Activated CD8-positive, alpha-beta T cell treated with anti-CD3 and anti-CD28 coated beads for 36 hours (primary cell): ENCODE results near the gene CX3CL1. TPM values are rescaled to one million over a fixed set of nuclear protein-coding genes. Genes with fewer than 3 reads are reported as not detected.

ENCODE experiments used
- ATAC-seq: fragments of 200-7000 bp; cut with Tn5 transposase; one replicate; pipeline ENCODE4 v1.10.0; 2021; ENCODE audit warnings: mild to moderate bottlenecking, moderate library complexity
- CTCF ChIA-PET: fragments of 350-600 bp; sonication (Branson Sonifier 250); formaldehyde crosslinking; loops from one replicate; lab custom pipeline; 2021; ENCODE audit warnings: antibody characterized with exemption; lab: Charles Lee
- POLR2A ChIA-PET: fragments of 350-600 bp; sonication (Branson Sonifier 250); formaldehyde crosslinking; loops from one replicate; lab custom pipeline; 2021; ENCODE audit warnings: antibody characterized with exemption; lab: Charles Lee
- DNase-seq: peaks from one replicate; pipeline ENCODE4 v3.0.0-alpha.2; 2020
- H3K27ac Mint-ChIP-seq: one replicate; pipeline ENCODE4 v1.8.0; 2021; ENCODE audit warnings: mild to moderate bottlenecking, mixed read lengths
- H3K27me3 Mint-ChIP-seq: one replicate; pipeline ENCODE4 v1.8.0; 2021; ENCODE audit warnings: mixed read lengths
- H3K36me3 Mint-ChIP-seq: one replicate; pipeline ENCODE4 v1.8.0; 2021; ENCODE audit warnings: low read depth, mixed read lengths
- H3K4me1 Mint-ChIP-seq: one replicate; pipeline ENCODE4 v1.8.0; 2021; ENCODE audit warnings: low read depth, mixed read lengths
- H3K4me3 Mint-ChIP-seq: one replicate; pipeline ENCODE4 v1.8.0; 2021; ENCODE audit warnings: mild to moderate bottlenecking, moderate library complexity, mixed read lengths
- H3K9me3 Mint-ChIP-seq: one replicate; pipeline ENCODE4 v1.8.0; 2021; ENCODE audit warnings: mixed read lengths
- intact Hi-C: fragments of 100-400 bp; cut with micrococcal nuclease; formaldehyde crosslinking; loops from one replicate; pipeline ENCODE4 v1.10.0; 2022
- total RNA-seq, 2 experiments: library from RNA; stranded (reverse); gene quantifications; one replicate each; pipeline ENCODE4 v1.2.3, GENCODE V29; 2021
- TF ChIP-seq, protein P1 (sequence below): fragments of 200-600 bp; IDR thresholded peaks from one replicate; pipeline ENCODE4 v1.8.0; 2022; ENCODE audit warnings: antibody characterized with exemption, mild to moderate bottlenecking

The CX3CL1 gene
- total RNA-seq, 2 experiments from 2014 or later: 0.09 TPM; not detected in 1

DNA sequence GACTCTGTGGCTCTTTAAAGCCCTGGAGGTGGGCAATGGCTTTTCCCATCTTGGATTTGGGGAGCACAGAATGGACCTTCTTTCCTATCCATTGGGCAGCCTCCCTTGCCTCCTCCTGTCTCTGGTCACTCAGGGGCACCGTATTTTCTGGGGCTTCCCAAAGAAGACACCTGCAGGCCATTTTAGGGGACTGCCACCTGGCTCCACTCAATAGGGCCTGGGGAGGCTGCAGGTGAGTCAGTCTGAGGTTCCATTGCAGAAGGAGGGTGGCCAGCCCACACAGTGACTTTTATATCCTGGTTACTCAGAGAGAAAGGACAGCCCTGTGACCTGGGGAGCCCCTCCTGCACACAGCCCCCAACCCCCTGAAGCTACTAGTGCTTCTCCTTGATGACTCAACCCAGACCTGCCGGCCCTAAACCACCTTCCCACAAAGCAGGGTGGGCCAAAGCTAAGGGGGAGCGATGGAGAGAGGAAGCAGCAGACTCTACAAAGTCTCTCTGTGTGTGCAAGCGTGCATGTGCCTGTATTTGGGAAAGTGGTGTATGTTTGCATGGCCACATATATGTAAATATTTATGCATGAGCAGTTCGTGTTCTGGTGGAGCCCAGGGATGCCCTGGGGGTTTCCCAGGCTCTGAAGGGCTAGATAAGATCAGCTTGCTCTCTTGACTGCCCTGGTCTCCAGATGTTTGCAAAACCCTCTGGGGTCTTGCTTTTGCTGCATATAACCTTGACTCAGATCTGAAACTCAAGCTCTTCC, 5.0 kb downstream of the CX3CL1 start:
- DNase-seq (peak; percentile 91), ATAC-seq (peak; percentile 92)
- CTCF ChIA-PET: interaction anchor here (0.9 to 3.0 kb wide), 5 partner anchors 40 to 109 kb away, joined by 3 to 23 read pairs (median 4); partner anchors contain the start of gene DOK4
- intact Hi-C loops: no loop called here
- Mint-ChIP-seq H3K36me3 (no peaks in the 10 kb centered on the region), H3K27me3 (no peaks in the 10 kb centered on the region), H3K9me3 (no peaks in the 10 kb centered on the region), H3K4me3 (no peak overlapping the region), H3K4me1 (peaks cover 43% of the 10 kb centered on the region), H3K27ac (peak overlapping the region; percentile 18)
- TF ChIP-seq, protein P1, sequence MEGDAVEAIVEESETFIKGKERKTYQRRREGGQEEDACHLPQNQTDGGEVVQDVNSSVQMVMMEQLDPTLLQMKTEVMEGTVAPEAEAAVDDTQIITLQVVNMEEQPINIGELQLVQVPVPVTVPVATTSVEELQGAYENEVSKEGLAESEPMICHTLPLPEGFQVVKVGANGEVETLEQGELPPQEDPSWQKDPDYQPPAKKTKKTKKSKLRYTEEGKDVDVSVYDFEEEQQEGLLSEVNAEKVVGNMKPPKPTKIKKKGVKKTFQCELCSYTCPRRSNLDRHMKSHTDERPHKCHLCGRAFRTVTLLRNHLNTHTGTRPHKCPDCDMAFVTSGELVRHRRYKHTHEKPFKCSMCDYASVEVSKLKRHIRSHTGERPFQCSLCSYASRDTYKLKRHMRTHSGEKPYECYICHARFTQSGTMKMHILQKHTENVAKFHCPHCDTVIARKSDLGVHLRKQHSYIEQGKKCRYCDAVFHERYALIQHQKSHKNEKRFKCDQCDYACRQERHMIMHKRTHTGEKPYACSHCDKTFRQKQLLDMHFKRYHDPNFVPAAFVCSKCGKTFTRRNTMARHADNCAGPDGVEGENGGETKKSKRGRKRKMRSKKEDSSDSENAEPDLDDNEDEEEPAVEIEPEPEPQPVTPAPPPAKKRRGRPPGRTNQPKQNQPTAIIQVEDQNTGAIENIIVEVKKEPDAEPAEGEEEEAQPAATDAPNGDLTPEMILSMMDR: peak; percentile 62
- POLR2A ChIA-PET: interaction anchor here (0.6 to 1.1 kb wide), 2 partner anchors 40 to 75 kb away, joined by 3 to 4 read pairs; no protein-coding TSS in a partner anchor

DNA sequence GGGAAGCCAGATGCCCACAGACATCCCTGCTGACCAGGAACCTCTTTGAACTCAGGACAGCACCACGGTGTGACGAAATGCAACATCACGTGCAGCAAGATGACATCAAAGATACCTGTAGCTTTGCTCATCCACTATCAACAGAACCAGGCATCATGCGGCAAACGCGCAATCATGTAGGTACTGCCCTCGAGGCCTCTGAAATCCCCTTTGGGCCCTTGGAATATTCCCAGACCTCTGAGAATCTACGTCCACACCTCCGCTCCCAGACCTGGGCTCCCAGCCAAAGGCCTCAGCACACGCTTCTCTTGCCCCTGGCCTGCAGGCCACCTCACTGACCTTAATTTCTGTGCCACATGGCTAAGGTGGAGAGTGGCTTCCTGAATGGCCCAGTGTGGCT, 7.3 kb downstream of the CX3CL1 start:
- intact Hi-C loops: no loop called here
- DNase-seq: no peak
- Mint-ChIP-seq H3K4me3 (no peak overlapping the region), H3K36me3 (no peaks in the 10 kb centered on the region), H3K27me3 (no peaks in the 10 kb centered on the region), H3K27ac (no peak overlapping the region), H3K4me1 (peaks cover 33% of the 10 kb centered on the region), H3K9me3 (no peaks in the 10 kb centered on the region)
- TF ChIP-seq, protein P1: no peak
- CTCF ChIA-PET: no interaction called here
- POLR2A ChIA-PET: no interaction called here
- no peak for ATAC-seq

DNA sequence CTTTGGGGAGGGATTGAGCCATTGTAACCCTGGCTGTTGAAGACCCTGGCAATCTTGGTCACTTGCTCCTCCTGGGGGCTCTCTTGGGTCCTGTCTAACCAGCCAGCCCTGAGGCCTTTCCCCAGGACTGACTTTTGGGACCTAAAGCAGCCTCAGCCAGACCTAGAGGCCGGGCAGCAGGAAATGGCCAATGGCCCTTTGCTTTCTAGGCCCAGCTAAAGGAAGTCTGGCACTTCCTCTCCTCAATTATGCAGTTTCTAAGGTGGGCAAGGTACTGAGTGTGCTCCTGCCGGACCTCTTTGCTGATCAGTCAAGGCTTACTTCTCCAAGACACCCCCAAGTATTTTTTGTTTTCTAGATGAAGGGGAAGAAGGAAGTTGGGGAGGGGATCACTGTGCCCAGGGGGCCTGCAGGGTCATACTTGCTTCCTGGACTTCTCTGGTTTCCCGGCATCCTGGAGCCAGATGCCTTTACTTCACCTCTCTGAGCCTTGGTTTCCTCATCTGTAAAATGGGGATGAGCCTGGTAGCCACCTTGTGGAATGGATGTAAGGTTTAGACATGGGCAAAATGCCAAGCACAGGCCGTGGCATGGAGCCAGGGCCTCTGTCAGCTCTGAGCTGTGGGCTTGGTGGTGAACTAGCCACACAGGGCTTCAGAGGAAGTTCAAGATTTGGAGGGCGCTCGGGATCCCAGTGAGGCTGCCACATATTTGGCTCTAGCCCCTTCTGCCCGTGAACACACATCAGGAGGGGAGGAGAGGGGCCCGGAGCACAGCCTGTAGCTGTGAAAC, 8.6 kb downstream of the CX3CL1 start:
- Mint-ChIP-seq H3K4me3 (no peak overlapping the region), H3K4me1 (peaks cover 29% of the 10 kb centered on the region), H3K9me3 (no peaks in the 10 kb centered on the region), H3K36me3 (no peaks in the 10 kb centered on the region), H3K27me3 (no peaks in the 10 kb centered on the region), H3K27ac (no peak overlapping the region)
- TF ChIP-seq, protein P1: no peak
- POLR2A ChIA-PET: no interaction called here
- CTCF ChIA-PET: interaction anchor here (1.3 kb wide), 2 partner anchors 36 to 80 kb away, joined by 3 read pairs; no protein-coding TSS in a partner anchor
- intact Hi-C loops: no loop called here
- ATAC-seq: no peak
- DNase-seq: peak; percentile 24

DNA sequence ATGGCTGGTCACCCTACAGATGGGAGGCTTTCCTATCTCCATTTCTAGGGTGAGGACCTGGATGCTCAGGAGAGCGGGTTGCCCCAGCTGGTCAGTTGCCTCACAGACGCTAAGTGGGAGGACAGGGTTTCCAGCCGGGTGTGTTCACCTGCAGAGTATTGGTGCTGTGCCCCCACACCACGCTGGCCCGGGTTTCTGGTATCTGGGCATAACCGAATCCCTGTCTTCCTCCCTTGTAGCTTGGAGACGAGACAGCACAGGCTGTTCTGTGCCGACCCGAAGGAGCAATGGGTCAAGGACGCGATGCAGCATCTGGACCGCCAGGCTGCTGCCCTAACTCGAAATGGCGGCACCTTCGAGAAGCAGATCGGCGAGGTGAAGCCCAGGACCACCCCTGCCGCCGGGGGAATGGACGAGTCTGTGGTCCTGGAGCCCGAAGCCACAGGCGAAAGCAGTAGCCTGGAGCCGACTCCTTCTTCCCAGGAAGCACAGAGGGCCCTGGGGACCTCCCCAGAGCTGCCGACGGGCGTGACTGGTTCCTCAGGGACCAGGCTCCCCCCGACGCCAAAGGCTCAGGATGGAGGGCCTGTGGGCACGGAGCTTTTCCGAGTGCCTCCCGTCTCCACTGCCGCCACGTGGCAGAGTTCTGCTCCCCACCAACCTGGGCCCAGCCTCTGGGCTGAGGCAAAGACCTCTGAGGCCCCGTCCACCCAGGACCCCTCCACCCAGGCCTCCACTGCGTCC, 9.7 kb downstream of the CX3CL1 start:
- POLR2A ChIA-PET: no interaction called here
- ATAC-seq: no peak

More for the DNA sequence above, 9.7 kb downstream of the CX3CL1 start:
- Mint-ChIP-seq H3K4me3 (no peak overlapping the region), H3K9me3 (no peaks in the 10 kb centered on the region), H3K4me1 (peaks cover 24% of the 10 kb centered on the region), H3K27ac (no peak overlapping the region), H3K27me3 (no peaks in the 10 kb centered on the region), H3K36me3 (no peaks in the 10 kb centered on the region)
- intact Hi-C loops: no loop called here
- CTCF ChIA-PET: interaction anchor here (1.3 kb wide), 1 partner anchor 35 kb away, joined by 3 read pairs; no protein-coding TSS in a partner anchor
- DNase-seq: no peak
- TF ChIP-seq, protein P1: no peak
